Fibroblast of pulmonary artery (primary cell): ENCODE results near the gene PKDREJ.

Source experiments
- DNase-seq: peaks from one replicate; pipeline ENCODE4 v3.0.0-alpha.2; 2010; ENCODE audit warnings: low read depth
- H3K4me3 ChIP-seq: replicated peaks from 2 replicates; pipeline ENCODE4 v1.5.1; 2011; ENCODE audit warnings: low read depth, mild to moderate bottlenecking, control low read depth, low read length, moderate library complexity
- TF ChIP-seq, protein P1 (sequence below): IDR thresholded peaks from 2 replicates; pipeline ENCODE4 v1.5.1; 2011; ENCODE audit warnings: mild to moderate bottlenecking, control low read depth, low read length, inconsistent platforms; ENCODE audit errors: missing control alignments

The PKDREJ gene

GRCh38 chr22:46212195-46212594, 50.9 kb downstream of the PKDREJ start:
- TF ChIP-seq, protein P1, sequence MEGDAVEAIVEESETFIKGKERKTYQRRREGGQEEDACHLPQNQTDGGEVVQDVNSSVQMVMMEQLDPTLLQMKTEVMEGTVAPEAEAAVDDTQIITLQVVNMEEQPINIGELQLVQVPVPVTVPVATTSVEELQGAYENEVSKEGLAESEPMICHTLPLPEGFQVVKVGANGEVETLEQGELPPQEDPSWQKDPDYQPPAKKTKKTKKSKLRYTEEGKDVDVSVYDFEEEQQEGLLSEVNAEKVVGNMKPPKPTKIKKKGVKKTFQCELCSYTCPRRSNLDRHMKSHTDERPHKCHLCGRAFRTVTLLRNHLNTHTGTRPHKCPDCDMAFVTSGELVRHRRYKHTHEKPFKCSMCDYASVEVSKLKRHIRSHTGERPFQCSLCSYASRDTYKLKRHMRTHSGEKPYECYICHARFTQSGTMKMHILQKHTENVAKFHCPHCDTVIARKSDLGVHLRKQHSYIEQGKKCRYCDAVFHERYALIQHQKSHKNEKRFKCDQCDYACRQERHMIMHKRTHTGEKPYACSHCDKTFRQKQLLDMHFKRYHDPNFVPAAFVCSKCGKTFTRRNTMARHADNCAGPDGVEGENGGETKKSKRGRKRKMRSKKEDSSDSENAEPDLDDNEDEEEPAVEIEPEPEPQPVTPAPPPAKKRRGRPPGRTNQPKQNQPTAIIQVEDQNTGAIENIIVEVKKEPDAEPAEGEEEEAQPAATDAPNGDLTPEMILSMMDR = no peak
- no peak for DNase-seq
- no peak overlapping the region for H3K4me3 ChIP-seq

GRCh38 chr22:46209262-46209661, 53.9 kb downstream of the PKDREJ start:
- TF ChIP-seq, protein P1 = no peak
- H3K4me3 ChIP-seq = no peak overlapping the region
- no peak for DNase-seq
